ENCODE results near the gene SDC3.

DNA sequence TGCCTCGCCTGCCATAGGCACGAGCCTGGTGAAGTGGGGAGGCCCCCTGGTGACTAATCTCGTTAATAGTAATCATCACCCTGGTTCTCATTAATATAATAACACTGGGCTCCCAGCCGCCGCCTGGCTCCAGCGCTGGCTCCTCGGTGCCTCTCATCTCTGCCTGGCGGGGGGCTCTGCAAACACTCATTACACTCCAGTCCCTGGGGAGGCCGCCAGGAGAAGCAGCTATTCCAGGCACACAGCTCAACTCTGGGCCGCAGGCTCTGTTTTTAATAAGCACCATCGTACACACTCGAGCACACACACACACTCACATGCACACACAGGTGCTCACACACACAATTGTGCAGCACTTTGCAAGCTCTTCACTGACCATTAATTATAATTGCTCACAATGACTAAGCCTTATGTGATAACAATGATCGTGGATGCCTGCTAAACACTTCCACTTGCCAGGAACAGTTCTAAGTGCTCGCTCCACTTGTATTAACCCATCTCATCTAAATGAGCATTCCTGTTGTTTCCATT, 52.2 kb downstream of the SDC3 start:
- no peak for TF ChIP-seq EZH2 (IDR thresholded peaks at IDR 0.05; ENCODE audit: insufficient read depth, low read length)
- TF ChIP-seq CTCF (IDR thresholded peaks at IDR 0.05; ENCODE audit: insufficient read depth, low read depth, low read length) = no peak

All from astrocyte (in vitro differentiated cells and primary cell).